ENCODE results near the gene ALKBH6. TPM values are rescaled to one million over a fixed set of nuclear protein-coding genes. Genes with fewer than 3 reads are reported as not detected.
A peak's percentile ranks its signal among the peaks of the same experiment; 100 is the strongest.

The ALKBH6 gene
- total and polyA plus RNA-seq, 9 of the 15 experiments (the other 6 are each of a cell fraction or from before 2014, with no cell fraction given) = 0.67 to 62.0 (median 34.5) TPM

DNA sequence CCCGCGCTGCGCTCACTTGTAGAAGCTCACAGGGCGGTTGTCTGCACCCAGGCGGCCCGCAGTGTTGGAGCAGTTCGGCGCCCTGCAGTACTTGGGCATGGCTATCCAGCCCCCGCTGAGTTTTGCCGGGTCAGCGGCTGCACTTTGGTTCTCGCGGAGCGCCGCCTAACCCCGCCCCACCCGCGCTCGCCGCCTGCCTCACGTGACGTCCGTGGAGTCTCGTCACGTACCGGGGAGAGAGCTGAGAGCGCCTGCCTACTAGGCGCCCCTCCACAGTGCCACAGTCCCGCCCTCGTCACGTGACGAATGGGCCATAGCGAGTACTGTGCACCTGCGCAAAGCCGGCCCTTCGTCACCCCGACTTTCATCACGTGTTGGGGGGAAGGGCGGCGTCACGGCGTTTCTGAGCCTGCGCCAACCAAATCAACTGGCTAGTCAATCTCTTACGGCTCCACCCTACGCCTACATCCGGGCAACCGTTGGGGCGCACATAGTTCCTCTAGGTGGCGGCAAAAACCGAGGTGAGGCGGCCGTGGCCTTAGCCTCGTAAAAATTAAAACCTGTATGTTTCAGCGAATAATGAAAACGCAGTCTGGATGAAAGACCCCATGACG lies 40.2 kb upstream of the ALKBH6 start, which contains the start of gene THAP8 (continued):
- TF ChIP-seq, protein P1, sequence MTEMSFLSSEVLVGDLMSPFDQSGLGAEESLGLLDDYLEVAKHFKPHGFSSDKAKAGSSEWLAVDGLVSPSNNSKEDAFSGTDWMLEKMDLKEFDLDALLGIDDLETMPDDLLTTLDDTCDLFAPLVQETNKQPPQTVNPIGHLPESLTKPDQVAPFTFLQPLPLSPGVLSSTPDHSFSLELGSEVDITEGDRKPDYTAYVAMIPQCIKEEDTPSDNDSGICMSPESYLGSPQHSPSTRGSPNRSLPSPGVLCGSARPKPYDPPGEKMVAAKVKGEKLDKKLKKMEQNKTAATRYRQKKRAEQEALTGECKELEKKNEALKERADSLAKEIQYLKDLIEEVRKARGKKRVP (CRISPR knock-in tag; IDR thresholded peaks at IDR 0.05) = no peak
- TF ChIP-seq, protein P2, sequence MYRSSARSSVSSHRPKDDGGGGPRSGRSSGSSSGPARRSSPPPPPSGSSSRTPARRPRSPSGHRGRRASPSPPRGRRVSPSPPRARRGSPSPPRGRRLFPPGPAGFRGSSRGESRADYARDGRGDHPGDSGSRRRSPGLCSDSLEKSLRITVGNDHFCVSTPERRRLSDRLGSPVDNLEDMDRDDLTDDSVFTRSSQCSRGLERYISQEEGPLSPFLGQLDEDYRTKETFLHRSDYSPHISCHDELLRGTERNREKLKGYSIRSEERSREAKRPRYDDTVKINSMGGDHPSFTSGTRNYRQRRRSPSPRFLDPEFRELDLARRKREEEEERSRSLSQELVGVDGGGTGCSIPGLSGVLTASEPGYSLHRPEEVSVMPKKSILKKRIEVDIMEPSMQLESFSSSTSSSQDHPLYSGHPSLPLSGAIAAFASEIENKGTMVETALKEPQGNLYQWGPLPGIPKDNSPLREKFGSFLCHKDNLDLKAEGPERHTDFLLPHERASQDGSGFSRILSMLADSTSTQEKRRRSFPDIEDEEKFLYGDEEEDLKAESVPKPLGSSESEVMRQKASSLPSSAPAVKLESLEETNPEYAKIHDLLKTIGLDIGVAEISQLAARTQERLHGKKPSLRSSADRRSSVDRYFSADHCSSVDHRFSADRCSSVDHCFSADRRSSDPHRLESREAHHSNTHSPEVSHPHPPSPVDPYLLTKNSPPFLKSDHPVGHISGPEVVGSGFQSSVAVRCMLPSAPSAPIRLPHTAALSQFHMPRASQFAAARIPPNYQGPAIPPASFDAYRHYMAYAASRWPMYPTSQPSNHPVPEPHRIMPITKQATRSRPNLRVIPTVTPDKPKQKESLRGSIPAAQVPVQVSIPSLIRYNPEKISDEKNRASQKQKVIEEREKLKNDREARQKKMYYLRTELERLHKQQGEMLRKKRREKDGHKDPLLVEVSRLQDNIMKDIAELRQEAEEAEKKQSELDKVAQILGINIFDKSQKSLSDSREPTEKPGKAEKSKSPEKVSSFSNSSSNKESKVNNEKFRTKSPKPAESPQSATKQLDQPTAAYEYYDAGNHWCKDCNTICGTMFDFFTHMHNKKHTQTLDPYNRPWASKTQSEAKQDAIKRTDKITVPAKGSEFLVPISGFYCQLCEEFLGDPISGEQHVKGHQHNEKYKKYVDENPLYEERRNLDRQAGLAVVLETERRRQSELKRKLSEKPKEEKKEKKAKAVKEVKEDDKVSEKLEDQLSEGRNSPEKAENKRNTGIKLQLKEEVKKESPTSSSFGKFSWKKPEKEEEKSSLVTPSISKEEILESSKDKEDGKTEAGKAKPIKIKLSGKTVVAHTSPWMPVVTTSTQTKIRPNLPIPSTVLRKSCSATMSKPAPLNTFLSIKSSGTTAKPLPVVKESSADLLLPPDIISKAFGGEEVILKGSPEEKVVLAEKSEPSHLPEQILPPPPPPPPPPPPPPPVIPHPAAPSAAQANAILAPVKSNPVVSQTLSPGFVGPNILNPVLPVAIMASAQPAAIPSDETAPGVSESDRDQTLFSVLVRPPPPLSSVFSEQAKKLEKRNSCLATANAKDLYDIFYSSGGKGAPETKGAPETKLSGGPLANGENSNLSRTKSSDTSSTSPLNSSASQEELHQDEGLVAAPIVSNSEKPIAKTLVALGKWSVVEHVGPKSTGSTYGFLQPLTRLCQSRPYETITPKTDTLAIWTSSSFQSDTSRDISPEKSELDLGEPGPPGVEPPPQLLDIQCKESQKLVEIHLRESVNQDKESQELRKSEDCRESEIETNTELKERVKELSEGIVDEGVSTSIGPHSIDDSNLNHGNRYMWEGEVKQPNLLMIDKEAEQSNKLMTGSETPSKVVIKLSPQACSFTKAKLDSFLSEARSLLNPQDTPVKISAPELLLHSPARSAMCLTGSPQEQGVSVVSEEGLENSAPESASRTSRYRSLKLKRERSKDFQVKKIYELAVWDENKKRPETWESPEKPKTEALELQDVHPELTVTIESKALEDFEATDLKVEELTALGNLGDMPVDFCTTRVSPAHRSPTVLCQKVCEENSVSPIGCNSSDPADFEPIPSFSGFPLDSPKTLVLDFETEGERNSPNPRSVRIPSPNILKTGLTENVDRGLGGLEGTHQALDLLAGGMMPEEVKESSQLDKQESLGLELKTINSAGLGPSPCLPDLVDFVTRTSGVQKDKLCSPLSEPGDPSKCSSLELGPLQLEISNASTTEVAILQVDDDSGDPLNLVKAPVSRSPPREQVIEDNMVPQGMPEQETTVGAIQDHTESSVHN (IDR thresholded peaks at IDR 0.05; ENCODE audit: borderline replicate concordance in 1 of 2, low read depth in 1 of 2) = peak in 1 of 2 experiments; percentile 90; a peak in 2 of 4 replicates
- peak; percentile 33; the same call in 1 of the 2 replicates for TF ChIP-seq CHD2 (IDR thresholded peaks at IDR 0.05; ENCODE audit: low read depth, low read length)
- no peak for TF ChIP-seq GATAD2A (IDR thresholded peaks at IDR 0.05)
- TF ChIP-seq, protein P3, sequence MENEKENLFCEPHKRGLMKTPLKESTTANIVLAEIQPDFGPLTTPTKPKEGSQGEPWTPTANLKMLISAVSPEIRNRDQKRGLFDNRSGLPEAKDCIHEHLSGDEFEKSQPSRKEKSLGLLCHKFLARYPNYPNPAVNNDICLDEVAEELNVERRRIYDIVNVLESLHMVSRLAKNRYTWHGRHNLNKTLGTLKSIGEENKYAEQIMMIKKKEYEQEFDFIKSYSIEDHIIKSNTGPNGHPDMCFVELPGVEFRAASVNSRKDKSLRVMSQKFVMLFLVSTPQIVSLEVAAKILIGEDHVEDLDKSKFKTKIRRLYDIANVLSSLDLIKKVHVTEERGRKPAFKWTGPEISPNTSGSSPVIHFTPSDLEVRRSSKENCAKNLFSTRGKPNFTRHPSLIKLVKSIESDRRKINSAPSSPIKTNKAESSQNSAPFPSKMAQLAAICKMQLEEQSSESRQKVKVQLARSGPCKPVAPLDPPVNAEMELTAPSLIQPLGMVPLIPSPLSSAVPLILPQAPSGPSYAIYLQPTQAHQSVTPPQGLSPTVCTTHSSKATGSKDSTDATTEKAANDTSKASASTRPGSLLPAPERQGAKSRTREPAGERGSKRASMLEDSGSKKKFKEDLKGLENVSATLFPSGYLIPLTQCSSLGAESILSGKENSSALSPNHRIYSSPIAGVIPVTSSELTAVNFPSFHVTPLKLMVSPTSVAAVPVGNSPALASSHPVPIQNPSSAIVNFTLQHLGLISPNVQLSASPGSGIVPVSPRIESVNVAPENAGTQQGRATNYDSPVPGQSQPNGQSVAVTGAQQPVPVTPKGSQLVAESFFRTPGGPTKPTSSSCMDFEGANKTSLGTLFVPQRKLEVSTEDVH (IDR thresholded peaks at IDR 0.05; ENCODE audit: low read depth, partially characterized antibody) = no peak
- TF ChIP-seq CBFB (CRISPR knock-in tag; IDR thresholded peaks at IDR 0.05) = no peak; the same call in 1 of the 2 replicates
- TF ChIP-seq, protein P4, sequence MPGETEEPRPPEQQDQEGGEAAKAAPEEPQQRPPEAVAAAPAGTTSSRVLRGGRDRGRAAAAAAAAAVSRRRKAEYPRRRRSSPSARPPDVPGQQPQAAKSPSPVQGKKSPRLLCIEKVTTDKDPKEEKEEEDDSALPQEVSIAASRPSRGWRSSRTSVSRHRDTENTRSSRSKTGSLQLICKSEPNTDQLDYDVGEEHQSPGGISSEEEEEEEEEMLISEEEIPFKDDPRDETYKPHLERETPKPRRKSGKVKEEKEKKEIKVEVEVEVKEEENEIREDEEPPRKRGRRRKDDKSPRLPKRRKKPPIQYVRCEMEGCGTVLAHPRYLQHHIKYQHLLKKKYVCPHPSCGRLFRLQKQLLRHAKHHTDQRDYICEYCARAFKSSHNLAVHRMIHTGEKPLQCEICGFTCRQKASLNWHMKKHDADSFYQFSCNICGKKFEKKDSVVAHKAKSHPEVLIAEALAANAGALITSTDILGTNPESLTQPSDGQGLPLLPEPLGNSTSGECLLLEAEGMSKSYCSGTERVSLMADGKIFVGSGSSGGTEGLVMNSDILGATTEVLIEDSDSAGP (CRISPR knock-in tag; IDR thresholded peaks at IDR 0.05) = no peak
- no peak for TF ChIP-seq GTF2E2 (tag; IDR thresholded peaks at IDR 0.05)
- no peak for TF ChIP-seq EZH2 (IDR thresholded peaks at IDR 0.05; ENCODE audit: borderline replicate concordance, low read depth, low read length)
- TF ChIP-seq PHF21A (IDR thresholded peaks at IDR 0.05; ENCODE audit: borderline replicate concordance, low read depth) = 0 out of 2 replicates have a peak, but pooled peaks have one; percentile 17
- peak; percentile 52; the same call in 1 of the 2 replicates for TF ChIP-seq ATF1 (CRISPR knock-in tag; IDR thresholded peaks at IDR 0.05)
- TF ChIP-seq ATF1 (tag; IDR thresholded peaks at IDR 0.05) = peak; percentile 98
- TF ChIP-seq, protein P5, sequence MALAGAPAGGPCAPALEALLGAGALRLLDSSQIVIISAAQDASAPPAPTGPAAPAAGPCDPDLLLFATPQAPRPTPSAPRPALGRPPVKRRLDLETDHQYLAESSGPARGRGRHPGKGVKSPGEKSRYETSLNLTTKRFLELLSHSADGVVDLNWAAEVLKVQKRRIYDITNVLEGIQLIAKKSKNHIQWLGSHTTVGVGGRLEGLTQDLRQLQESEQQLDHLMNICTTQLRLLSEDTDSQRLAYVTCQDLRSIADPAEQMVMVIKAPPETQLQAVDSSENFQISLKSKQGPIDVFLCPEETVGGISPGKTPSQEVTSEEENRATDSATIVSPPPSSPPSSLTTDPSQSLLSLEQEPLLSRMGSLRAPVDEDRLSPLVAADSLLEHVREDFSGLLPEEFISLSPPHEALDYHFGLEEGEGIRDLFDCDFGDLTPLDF (CRISPR knock-in tag; IDR thresholded peaks at IDR 0.05) = no peak

Data from K562 (cell line).